A549 treated with Mapracorat at 1 μM for 4 hours (cell line): Measurements from ENCODE around the gene PDF. TPM values are rescaled to one million over a fixed set of nuclear protein-coding genes. Genes with fewer than 3 reads are reported as not detected.

Experiments used
- total RNA-seq: library from RNA; stranded (reverse); fragments of 200-300 nt; extraction: Qiagen RNA extraction; gene quantifications from 5 replicates; pipeline ENCODE4 v1.2.3, GENCODE V29; 2022

PDF gene
- 20.4 to 40.7 TPM (median 39.0 TPM) in 5 replicates for total RNA-seq

GRCh38 chr16:69330286-69331109 lies at the start of gene PDF:
PDF (minus strand) TSS chr16:69330588; CDS start chr16:69330570, 18 bp downstream.

GRCh38 chr16:69351309-69352027 lies 21.1 kb upstream of the PDF start, which contains the start of gene TMED6:
TMED6 (minus strand) TSS chr16:69351786; CDS start chr16:69351753, 33 bp downstream.

GRCh38 chr16:69339289-69340094 lies 9.1 kb upstream of the PDF start, which contains the start of the genes COG8 and NIP7:
COG8 (minus strand) TSS chr16:69339564; CDS start chr16:69339552, 12 bp downstream.
NIP7 (plus strand) TSS chr16:69339772; CDS start chr16:69339830, 58 bp downstream.

GRCh38 chr16:69310653-69311532 lies 19.5 kb downstream of the PDF start, which contains the start of gene VPS4A:
VPS4A (plus strand) TSS chr16:69311350; CDS start chr16:69311512, 162 bp downstream.

Other genes starting within 250 kb of the PDF start
- 38.4 to 52.3 TPM (median 45.9 TPM) in 5 replicates for gene HAS3, start 224.9 kb downstream of the PDF start, total RNA-seq
- 108 to 127 TPM (median 126 TPM) in 5 replicates for gene CHTF8, start 198.0 kb downstream of the PDF start, total RNA-seq
- 80.2 to 88.1 TPM (median 81.7 TPM) in 5 replicates for gene UTP4, start 197.9 kb downstream of the PDF start, total RNA-seq
- 6.5 to 9.8 TPM (median 7.4 TPM) in 5 replicates for gene SNTB2, start 143.4 kb downstream of the PDF start, total RNA-seq
- 30.5 to 32.2 TPM (median 31.7 TPM) in 5 replicates for gene VPS4A, start 19.2 kb downstream of the PDF start, total RNA-seq
- gene COG8, start 9.0 kb upstream of the PDF start, total RNA-seq: 18.7 to 26.1 TPM (median 25.7 TPM) in 5 replicates
- 51.1 to 64.9 TPM (median 55.8 TPM) in 5 replicates for gene NIP7, start 9.2 kb upstream of the PDF start, total RNA-seq
- gene TMED6, start 21.2 kb upstream of the PDF start, total RNA-seq: not detected in 5 replicates
- 22.4 to 24.9 TPM (median 23.4 TPM) in 5 replicates for gene TERF2, start 55.4 kb upstream of the PDF start, total RNA-seq
- 196 to 229 TPM (median 205 TPM) in 5 replicates for gene CYB5B, start 94.0 kb upstream of the PDF start, total RNA-seq
- gene NFAT5, start 235.4 kb upstream of the PDF start, total RNA-seq: 4.0 to 7.1 TPM (median 5.7 TPM) in 5 replicates